OCI-LY7 (cell line): ENCODE data around the gene CD63.

ENCODE experiments used
- EZH2phosphoT487 ChIP-seq: fragments of 200-600 bp; sonication (generic); IDR thresholded peaks from 2 replicates; pipeline ENCODE4 v1.6.1; 2018; ENCODE audit warnings: low read depth, borderline replicate concordance, mild to moderate bottlenecking, mixed run types, antibody characterized with exemption, low read length, moderate library complexity, mixed read lengths
- TF ChIP-seq, protein P1 (sequence below): fragments of 200-600 bp; sonication (generic); conservative IDR thresholded peaks from 2 replicates; pipeline ENCODE4 v1.5.1; 2014; ENCODE audit warnings: mild to moderate bottlenecking, antibody characterized with exemption, low read length, moderate library complexity, mixed read lengths

DNA sequence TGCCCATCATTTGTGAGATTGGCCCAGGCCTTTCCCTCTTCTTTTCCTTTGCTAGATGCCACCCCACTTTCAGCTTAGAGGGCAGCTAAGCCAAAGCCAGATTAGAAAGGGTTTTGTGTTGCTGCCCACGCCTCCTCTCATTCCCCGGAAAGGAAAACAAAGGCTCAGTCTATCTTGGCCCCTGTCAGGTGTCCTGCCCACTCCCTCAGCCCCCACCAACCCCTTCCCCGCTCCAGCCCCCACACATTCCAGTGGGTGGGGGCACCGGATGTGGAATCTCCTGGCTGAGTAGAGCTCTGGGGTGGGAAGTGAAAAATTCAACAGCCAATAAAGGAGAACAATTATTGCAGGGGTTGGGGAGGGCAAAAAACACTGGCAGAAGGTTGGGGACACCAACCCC, 10.8 kb downstream of the CD63 start:
- TF ChIP-seq, protein P1, sequence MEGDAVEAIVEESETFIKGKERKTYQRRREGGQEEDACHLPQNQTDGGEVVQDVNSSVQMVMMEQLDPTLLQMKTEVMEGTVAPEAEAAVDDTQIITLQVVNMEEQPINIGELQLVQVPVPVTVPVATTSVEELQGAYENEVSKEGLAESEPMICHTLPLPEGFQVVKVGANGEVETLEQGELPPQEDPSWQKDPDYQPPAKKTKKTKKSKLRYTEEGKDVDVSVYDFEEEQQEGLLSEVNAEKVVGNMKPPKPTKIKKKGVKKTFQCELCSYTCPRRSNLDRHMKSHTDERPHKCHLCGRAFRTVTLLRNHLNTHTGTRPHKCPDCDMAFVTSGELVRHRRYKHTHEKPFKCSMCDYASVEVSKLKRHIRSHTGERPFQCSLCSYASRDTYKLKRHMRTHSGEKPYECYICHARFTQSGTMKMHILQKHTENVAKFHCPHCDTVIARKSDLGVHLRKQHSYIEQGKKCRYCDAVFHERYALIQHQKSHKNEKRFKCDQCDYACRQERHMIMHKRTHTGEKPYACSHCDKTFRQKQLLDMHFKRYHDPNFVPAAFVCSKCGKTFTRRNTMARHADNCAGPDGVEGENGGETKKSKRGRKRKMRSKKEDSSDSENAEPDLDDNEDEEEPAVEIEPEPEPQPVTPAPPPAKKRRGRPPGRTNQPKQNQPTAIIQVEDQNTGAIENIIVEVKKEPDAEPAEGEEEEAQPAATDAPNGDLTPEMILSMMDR, result no peak
- TF ChIP-seq EZH2phosphoT487, result no peak
